HEK293 (cell line): Measurements from ENCODE around the gene TCTN2.

Source experiments
- CTCF ChIA-PET: fragments of 350-600 bp; formaldehyde crosslinking; extraction: SDS; loops from one replicate; lab custom pipeline; 2021; ENCODE audit warnings: antibody characterized with exemption; lab: Yijun Ruan, JAX
- POLR2A ChIA-PET: fragments of 300-600 bp; formaldehyde crosslinking; extraction: SDS; loops from one replicate; lab custom pipeline; 2020; ENCODE audit warnings: antibody characterized with exemption, inconsistent platforms; lab: Yijun Ruan, JAX
- H3K27ac ChIP-seq: fragments of 200-500 bp; sonication (Bioruptor generic); 2 replicates; pipeline ENCODE4 v1.5.1; 2014; ENCODE audit warnings: low read depth, low read length, control low read depth, inconsistent platforms; ENCODE audit errors: extremely low read depth
- H3K36me3 ChIP-seq, 2 experiments: fragments of 200-500 bp in 1 of 2; sonication (Bioruptor generic) in 1 of 2; 1 replicate in 1 of 2; 2 replicates in 1 of 2; pipeline ENCODE4 v1.5.1; 2014 to 2017; ENCODE audit warnings: inconsistent platforms in 2 of 2, low read length in 2 of 2; ENCODE audit not compliant: control insufficient read depth in 2 of 2, insufficient read depth in 1 of 2
- H3K4me1 ChIP-seq: fragments of 200-500 bp; sonication (Bioruptor generic); 2 replicates; pipeline ENCODE4 v1.5.1; 2014; ENCODE audit warnings: mild to moderate bottlenecking, low read length, inconsistent platforms; ENCODE audit not compliant: control insufficient read depth, insufficient read depth
- H3K4me3 ChIP-seq: 2 replicates; pipeline ENCODE4 v1.5.1; 2011; ENCODE audit warnings: low read depth, mild to moderate bottlenecking, control low read depth, low read length, moderate library complexity
- H3K9me3 ChIP-seq: fragments of 200-500 bp; sonication (Bioruptor generic); 2 replicates; pipeline ENCODE4 v1.5.1; 2014; ENCODE audit warnings: low read depth, low read length, inconsistent platforms; ENCODE audit not compliant: control insufficient read depth, insufficient read depth
- HOXC10 ChIP-seq: sonication (generic); formaldehyde crosslinking; IDR thresholded peaks from 2 replicates; pipeline ENCODE4 v1.8.1; 2023; ENCODE audit warnings: mild to moderate bottlenecking, missing genetic modification reagents
- INSM2 ChIP-seq: fragments of 450-650 bp; formaldehyde crosslinking; IDR thresholded peaks from 2 replicates; pipeline ENCODE4 v1.5.1; 2016; ENCODE audit warnings: missing biosample characterization, missing genetic modification characterization
- SALL2 ChIP-seq: fragments of 450-650 bp; formaldehyde crosslinking; IDR thresholded peaks from 2 replicates; pipeline ENCODE4 v1.5.0; 2017; ENCODE audit warnings: missing biosample characterization, mild to moderate bottlenecking, missing genetic modification characterization, borderline replicate concordance
- SCRT2 ChIP-seq: fragments of 450-650 bp; formaldehyde crosslinking; IDR thresholded peaks from 2 replicates; pipeline ENCODE4 v1.5.1; 2016; ENCODE audit warnings: missing biosample characterization, missing genetic modification characterization
- SP2 ChIP-seq: fragments of 450-650 bp; formaldehyde crosslinking; IDR thresholded peaks from 2 replicates; pipeline ENCODE4 v1.5.1; 2016; ENCODE audit warnings: missing biosample characterization, missing genetic modification characterization
- YY1 ChIP-seq: fragments of 450-650 bp; formaldehyde crosslinking; IDR thresholded peaks from 2 replicates; pipeline ENCODE4 v1.5.1; 2018; ENCODE audit warnings: missing biosample characterization, missing genetic modification characterization
- ZBTB11 ChIP-seq: fragments of 450-650 bp; formaldehyde crosslinking; conservative IDR thresholded peaks from 2 replicates; pipeline ENCODE4 v1.5.1; 2016; ENCODE audit warnings: low read depth, missing biosample characterization, missing genetic modification characterization
- ZBTB17 ChIP-seq: fragments of 450-650 bp; formaldehyde crosslinking; IDR thresholded peaks from 2 replicates; pipeline ENCODE4 v1.5.1; 2016; ENCODE audit warnings: missing biosample characterization, missing genetic modification characterization
- ZNF202 ChIP-seq: fragments of 450-650 bp; formaldehyde crosslinking; IDR thresholded peaks from 2 replicates; pipeline ENCODE4 v1.5.1; 2016; ENCODE audit warnings: missing biosample characterization, missing genetic modification characterization, borderline replicate concordance
- ZNF211 ChIP-seq: fragments of 450-650 bp; formaldehyde crosslinking; IDR thresholded peaks from 2 replicates; pipeline ENCODE4 v1.5.1; 2016; ENCODE audit warnings: low read depth, missing biosample characterization, missing genetic modification characterization
- ZNF248 ChIP-seq: fragments of 450-650 bp; formaldehyde crosslinking; IDR thresholded peaks from 2 replicates; pipeline ENCODE4 v1.5.1; 2017; ENCODE audit warnings: missing biosample characterization, missing genetic modification characterization
- ZNF292 ChIP-seq: fragments of 450-650 bp; formaldehyde crosslinking; IDR thresholded peaks from 2 replicates; pipeline ENCODE4 v1.5.1; 2016; ENCODE audit warnings: low read depth, missing biosample characterization, missing genetic modification characterization, borderline replicate concordance
- ZNF311 ChIP-seq: fragments of 450-650 bp; formaldehyde crosslinking; IDR thresholded peaks from 2 replicates; pipeline ENCODE4 v1.5.1; 2017; ENCODE audit warnings: missing biosample characterization, missing genetic modification characterization, borderline replicate concordance
- ZNF335 ChIP-seq: fragments of 450-650 bp; formaldehyde crosslinking; conservative IDR thresholded peaks from 2 replicates; pipeline ENCODE4 v1.5.1; 2016; ENCODE audit warnings: missing biosample characterization, missing genetic modification characterization
- ZNF404 ChIP-seq: fragments of 450-650 bp; formaldehyde crosslinking; IDR thresholded peaks from 2 replicates; pipeline ENCODE4 v1.5.1; 2017; ENCODE audit warnings: missing biosample characterization, missing genetic modification characterization
- ZNF416 ChIP-seq: fragments of 450-650 bp; formaldehyde crosslinking; IDR thresholded peaks from 2 replicates; pipeline ENCODE4 v1.5.1; 2016; ENCODE audit warnings: missing biosample characterization, missing genetic modification characterization
- ZNF600 ChIP-seq: fragments of 450-650 bp; formaldehyde crosslinking; IDR thresholded peaks from 2 replicates; pipeline ENCODE4 v1.5.1; 2016; ENCODE audit warnings: missing biosample characterization, missing genetic modification characterization
- ZNF701 ChIP-seq: fragments of 450-650 bp; formaldehyde crosslinking; IDR thresholded peaks from 2 replicates; pipeline ENCODE4 v1.5.1; 2016; ENCODE audit warnings: missing biosample characterization, missing genetic modification characterization
- ZNF837 ChIP-seq: fragments of 450-650 bp; formaldehyde crosslinking; IDR thresholded peaks from 2 replicates; pipeline ENCODE4 v1.5.1; 2016; ENCODE audit warnings: missing biosample characterization, missing genetic modification characterization
- TF ChIP-seq, protein P1 (sequence below): fragments of 450-650 bp; formaldehyde crosslinking; IDR thresholded peaks from 2 replicates; pipeline ENCODE4 v1.5.1; 2017; ENCODE audit warnings: missing biosample characterization, missing genetic modification characterization

The TCTN2 gene

DNA sequence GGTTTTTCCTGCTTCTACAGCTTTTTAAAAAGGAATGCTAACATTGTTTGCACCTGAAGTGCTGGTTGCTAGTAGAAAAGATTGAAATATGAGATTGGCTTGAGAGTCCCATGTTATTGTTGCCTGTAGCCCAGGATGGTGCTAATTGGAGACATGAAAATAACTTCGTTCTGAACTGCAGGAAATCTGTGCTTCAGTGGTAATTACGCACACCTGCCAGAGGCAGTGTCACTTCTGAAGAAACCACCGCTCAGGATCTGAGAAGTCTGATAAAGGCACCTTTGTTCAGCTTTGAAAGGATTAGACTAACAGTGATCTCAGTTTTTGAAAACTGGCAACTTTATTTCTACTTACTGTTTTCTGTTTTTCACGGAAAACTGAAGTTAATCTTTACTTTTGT lies 25.7 kb downstream of the TCTN2 start:
- no peak for TF ChIP-seq ZNF416 (tag by site-specific recombination)
- TF ChIP-seq ZNF600 (tag by site-specific recombination): no peak
- Histone ChIP-seq H3K4me1 (no peaks in the 10 kb centered on the region), H3K36me3 (peaks cover 25 to 66% of the 10 kb centered on the region in 2 experiments), H3K27ac (no peak overlapping the region), H3K4me3 (no peak overlapping the region), H3K9me3 (no peaks in the 10 kb centered on the region)
- CTCF ChIA-PET: no interaction called here
- POLR2A ChIA-PET: interaction anchor here (1.7 kb wide), 1 partner anchor 15 kb away, joined by 6 read pairs; the partner anchor contains the start of gene ATP6V0A2

DNA sequence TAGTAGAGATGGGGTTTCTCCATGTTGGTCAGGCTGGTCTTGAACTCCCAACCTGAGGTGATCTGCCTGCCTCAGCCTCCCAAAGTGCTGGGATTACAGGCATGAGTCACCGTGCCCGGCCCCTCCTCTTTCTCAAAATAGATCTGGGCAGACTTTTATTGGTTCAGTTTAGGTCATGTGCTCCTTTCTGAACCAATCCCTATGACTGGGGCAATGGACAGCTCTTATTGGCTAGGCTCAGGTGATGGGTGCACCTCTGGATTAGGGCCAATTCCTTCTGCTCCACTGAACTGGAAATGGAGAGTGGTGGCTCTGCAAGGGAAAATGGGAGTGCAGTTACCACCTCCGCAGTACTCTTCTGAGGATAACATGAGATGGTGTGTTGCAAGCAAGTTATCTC lies 35.0 kb downstream of the TCTN2 start:
- no peaks in the 10 kb centered on the region for H3K9me3 ChIP-seq
- no peak for TF ChIP-seq SCRT2 (tag by site-specific recombination)
- TF ChIP-seq SP2 (tag by site-specific recombination): peak; percentile 25
- H3K4me1 ChIP-seq: no peaks in the 10 kb centered on the region
- ChIA-PET CTCF (no interaction called here), POLR2A (no interaction called here)
- H3K36me3 ChIP-seq: peaks cover 7 to 51% of the 10 kb centered on the region in 2 experiments
- no peak overlapping the region for H3K4me3 ChIP-seq
- no peak overlapping the region for H3K27ac ChIP-seq

DNA sequence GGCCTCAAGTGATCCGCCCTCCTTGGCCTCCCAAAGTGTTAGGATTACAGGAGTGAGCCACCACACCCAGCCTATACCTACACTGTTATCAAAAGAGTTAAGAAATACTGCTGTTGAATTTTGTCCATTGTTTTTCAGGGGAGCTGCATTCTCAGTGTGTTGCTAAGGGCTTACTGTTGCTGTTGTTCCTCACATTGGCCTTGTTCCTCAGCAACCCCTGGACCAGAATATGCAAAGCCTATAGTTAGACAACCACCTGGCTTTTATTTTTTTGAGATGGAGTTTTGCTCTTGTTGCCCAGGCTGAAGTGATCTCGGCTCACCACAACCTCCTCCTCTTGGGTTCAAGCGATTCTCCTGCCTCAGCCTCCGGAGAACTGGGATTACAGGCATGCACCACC lies 36.6 kb downstream of the TCTN2 start:
- H3K27ac ChIP-seq: no peak overlapping the region
- H3K4me1 ChIP-seq: no peaks in the 10 kb centered on the region
- ChIA-PET POLR2A (no interaction called here), CTCF (interaction anchor here (0.6 kb wide), 1 partner anchor 1069 kb away, joined by 3 read pairs; no protein-coding TSS in a partner anchor)
- peaks cover 7 to 38% of the 10 kb centered on the region in 2 experiments for H3K36me3 ChIP-seq
- TF ChIP-seq ZNF837 (tag by site-specific recombination) (no peak), ZNF335 (tag by site-specific recombination) (no peak), SALL2 (tag by site-specific recombination) (no peak), ZNF248 (tag by site-specific recombination) (no peak), ZNF404 (tag by site-specific recombination) (no peak), ZNF211 (tag by site-specific recombination) (no peak), ZNF311 (tag by site-specific recombination) (no peak), HOXC10 (CRISPR knock-in tag) (no peak), ZNF202 (tag by site-specific recombination) (no peak), ZBTB11 (tag by site-specific recombination) (no peak)
- H3K4me3 ChIP-seq: no peak overlapping the region
- H3K9me3 ChIP-seq: no peaks in the 10 kb centered on the region

- Histone ChIP-seq H3K4me1 (peaks cover 11% of the 10 kb centered on the region), H3K4me3 (peak overlapping the region; percentile 98), H3K36me3 (no peaks in the 10 kb centered on the region; a peak in 1 of 3 replicates), H3K9me3 (no peaks in the 10 kb centered on the region), H3K27ac (peak overlapping the region; percentile 74; the same call in 1 of the 2 replicates)
- ChIA-PET POLR2A (interaction anchor here (1.0 to 2.5 kb wide), 13 partner anchors 9 to 1228 kb away, joined by 3 to 14 read pairs (median 5); partner anchors contain the start of genes CCDC92, MPHOSPH9, MTRFR and ZNF664), CTCF (interaction anchor here (0.5 to 1.1 kb wide), 2 partner anchors 198 to 1837 kb away, joined by 3 read pairs; no protein-coding TSS in a partner anchor)
- TF ChIP-seq ZBTB17 (tag by site-specific recombination): 0 out of 2 replicates have a peak, but pooled peaks have one; percentile 6
- no peak for TF ChIP-seq YY1
- TF ChIP-seq ZNF701 (tag by site-specific recombination): no peak
- TF ChIP-seq, protein P1, sequence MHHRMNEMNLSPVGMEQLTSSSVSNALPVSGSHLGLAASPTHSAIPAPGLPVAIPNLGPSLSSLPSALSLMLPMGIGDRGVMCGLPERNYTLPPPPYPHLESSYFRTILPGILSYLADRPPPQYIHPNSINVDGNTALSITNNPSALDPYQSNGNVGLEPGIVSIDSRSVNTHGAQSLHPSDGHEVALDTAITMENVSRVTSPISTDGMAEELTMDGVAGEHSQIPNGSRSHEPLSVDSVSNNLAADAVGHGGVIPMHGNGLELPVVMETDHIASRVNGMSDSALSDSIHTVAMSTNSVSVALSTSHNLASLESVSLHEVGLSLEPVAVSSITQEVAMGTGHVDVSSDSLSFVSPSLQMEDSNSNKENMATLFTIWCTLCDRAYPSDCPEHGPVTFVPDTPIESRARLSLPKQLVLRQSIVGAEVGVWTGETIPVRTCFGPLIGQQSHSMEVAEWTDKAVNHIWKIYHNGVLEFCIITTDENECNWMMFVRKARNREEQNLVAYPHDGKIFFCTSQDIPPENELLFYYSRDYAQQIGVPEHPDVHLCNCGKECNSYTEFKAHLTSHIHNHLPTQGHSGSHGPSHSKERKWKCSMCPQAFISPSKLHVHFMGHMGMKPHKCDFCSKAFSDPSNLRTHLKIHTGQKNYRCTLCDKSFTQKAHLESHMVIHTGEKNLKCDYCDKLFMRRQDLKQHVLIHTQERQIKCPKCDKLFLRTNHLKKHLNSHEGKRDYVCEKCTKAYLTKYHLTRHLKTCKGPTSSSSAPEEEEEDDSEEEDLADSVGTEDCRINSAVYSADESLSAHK (tag by site-specific recombination): no peak
- no peak for TF ChIP-seq ZNF292 (tag by site-specific recombination)
- TF ChIP-seq INSM2 (tag by site-specific recombination): no peak
Observed at GRCh38 chr12:123712780-123713319, 41.9 kb downstream of the TCTN2 start.
